HG02642 (cell line): ENCODE data around the gene PAGR1.
"Not testable (repeated sequence)": the region's sequence is repeated elsewhere in the genome, so short reads cannot be mapped to it uniquely, and the experiment has no call there.

ENCODE experiments used
- ATAC-seq: cut with Tn5 transposase; IDR thresholded peaks from one replicate; pipeline ENCODE4 v1.9.1; 2021; ENCODE audit warnings: mild to moderate bottlenecking; ENCODE audit not compliant: unreplicated experiment, poor library complexity

The PAGR1 gene

GRCh38 chr16:29815793-29816693 is at the start of gene PAGR1:
Gene PAGR1 (plus strand): TSS chr16:29816152. CDS start chr16:29816526, 374 bp downstream.
- peak; percentile 67 for ATAC-seq

GRCh38 chr16:29766571-29766970 is 49.4 kb upstream of the PAGR1 start:
- ATAC-seq, result no peak

GRCh38 chr16:29767062-29767461 is 48.9 kb upstream of the PAGR1 start:
- ATAC-seq, result no peak

GRCh38 chr16:29769507-29769906 is 46.4 kb upstream of the PAGR1 start:
- no peak for ATAC-seq

GRCh38 chr16:29770250-29770929 is 45.6 kb upstream of the PAGR1 start:
- no peak for ATAC-seq

GRCh38 chr16:29772330-29772729 is 43.6 kb upstream of the PAGR1 start:
- ATAC-seq, result not testable (repeated sequence)

GRCh38 chr16:29774730-29775129 is 41.2 kb upstream of the PAGR1 start:
- no peak for ATAC-seq

- no peak for ATAC-seq
These were observed 40.1 kb upstream of the PAGR1 start for GRCh38 chr16:29775742-29776408.

GRCh38 chr16:29777576-29778350 is 38.2 kb upstream of the PAGR1 start, which contains the start of gene ZG16:
Gene ZG16 (plus strand): TSS chr16:29778256. CDS start chr16:29779267, 1,011 bp downstream.
- no peak for ATAC-seq

- ATAC-seq, result no peak
These were observed 36.5 kb upstream of the PAGR1 start for GRCh38 chr16:29779474-29779873.

GRCh38 chr16:29783094-29783953 is 32.6 kb upstream of the PAGR1 start:
- ATAC-seq, result not testable (repeated sequence)

- no peak for ATAC-seq
These were observed 31.8 kb upstream of the PAGR1 start for GRCh38 chr16:29784157-29784556.

GRCh38 chr16:29784901-29785500 is 31.0 kb upstream of the PAGR1 start:
- peak; percentile 53 for ATAC-seq

GRCh38 chr16:29787155-29787554 is 28.8 kb upstream of the PAGR1 start:
- ATAC-seq, result not testable (repeated sequence)

GRCh38 chr16:29789775-29790182 is 26.2 kb upstream of the PAGR1 start:
- ATAC-seq, result no peak

GRCh38 chr16:29790183-29790948 is 25.6 kb upstream of the PAGR1 start, which contains the start of gene KIF22:
Gene KIF22 (plus strand): TSS chr16:29790751. CDS start chr16:29790760, 9 bp downstream.
- peak; percentile 92 for ATAC-seq

GRCh38 chr16:29790949-29791844 is 24.8 kb upstream of the PAGR1 start:
- ATAC-seq, result peak; percentile 31
